Measurements from ENCODE around the gene TAOK2. TPM values are rescaled to one million over a fixed set of nuclear protein-coding genes. Genes with fewer than 3 reads are reported as not detected.
A peak's percentile ranks its signal among the peaks of the same experiment; 100 is the strongest.

Gene TAOK2
- total RNA-seq, 1 experiment from 2014 or later, result 99.4 TPM

GRCh38 chr16:29993191-29993902, 19.7 kb downstream of the TAOK2 start:
- Histone ChIP-seq H3K27me3 (ENCODE audit: control insufficient read depth, insufficient read depth, low read length) (no peaks in the 10 kb centered on the region), H3K9me3 (ENCODE audit: control insufficient read depth, insufficient read depth, low read depth, low read length) (no peaks in the 10 kb centered on the region), H3K27ac (ENCODE audit: low read length) (no peak overlapping the region), H3K4me1 (ENCODE audit: control insufficient read depth, insufficient read depth, low read length) (peaks cover 31% of the 10 kb centered on the region), H3K4me3 (ENCODE audit: low read depth in 2 of 2, low read length in 2 of 2) (no peak overlapping the region), H3K36me3 (ENCODE audit: control insufficient read depth, insufficient read depth, low read length) (peaks cover 8% of the 10 kb centered on the region)
- ChIA-PET POLR2A (interaction anchor here (0.7 kb wide), 1 partner anchor 56 kb away, joined by 5 read pairs; no protein-coding TSS in a partner anchor), CTCF (interaction anchor here (0.6 kb wide), 1 partner anchor 178 kb away, joined by 5 read pairs; no protein-coding TSS in a partner anchor)
- DNase-seq (ENCODE audit: low read depth, low spot score) (no peak), ATAC-seq (no peak)
- in situ Hi-C loops (cut with HindIII; ENCODE audit: low pct_unique_long_range_greater_than_20kb, low sequenced_read_pairs) (no loop called here), intact Hi-C loops (cut with micrococcal nuclease; ENCODE audit: unreplicated experiment) (no loop called here)
- no peak for TF ChIP-seq POLR2AphosphoS5 (IDR thresholded peaks at IDR 0.05; ENCODE audit: low read depth, low read length)
- TF ChIP-seq, protein P1, sequence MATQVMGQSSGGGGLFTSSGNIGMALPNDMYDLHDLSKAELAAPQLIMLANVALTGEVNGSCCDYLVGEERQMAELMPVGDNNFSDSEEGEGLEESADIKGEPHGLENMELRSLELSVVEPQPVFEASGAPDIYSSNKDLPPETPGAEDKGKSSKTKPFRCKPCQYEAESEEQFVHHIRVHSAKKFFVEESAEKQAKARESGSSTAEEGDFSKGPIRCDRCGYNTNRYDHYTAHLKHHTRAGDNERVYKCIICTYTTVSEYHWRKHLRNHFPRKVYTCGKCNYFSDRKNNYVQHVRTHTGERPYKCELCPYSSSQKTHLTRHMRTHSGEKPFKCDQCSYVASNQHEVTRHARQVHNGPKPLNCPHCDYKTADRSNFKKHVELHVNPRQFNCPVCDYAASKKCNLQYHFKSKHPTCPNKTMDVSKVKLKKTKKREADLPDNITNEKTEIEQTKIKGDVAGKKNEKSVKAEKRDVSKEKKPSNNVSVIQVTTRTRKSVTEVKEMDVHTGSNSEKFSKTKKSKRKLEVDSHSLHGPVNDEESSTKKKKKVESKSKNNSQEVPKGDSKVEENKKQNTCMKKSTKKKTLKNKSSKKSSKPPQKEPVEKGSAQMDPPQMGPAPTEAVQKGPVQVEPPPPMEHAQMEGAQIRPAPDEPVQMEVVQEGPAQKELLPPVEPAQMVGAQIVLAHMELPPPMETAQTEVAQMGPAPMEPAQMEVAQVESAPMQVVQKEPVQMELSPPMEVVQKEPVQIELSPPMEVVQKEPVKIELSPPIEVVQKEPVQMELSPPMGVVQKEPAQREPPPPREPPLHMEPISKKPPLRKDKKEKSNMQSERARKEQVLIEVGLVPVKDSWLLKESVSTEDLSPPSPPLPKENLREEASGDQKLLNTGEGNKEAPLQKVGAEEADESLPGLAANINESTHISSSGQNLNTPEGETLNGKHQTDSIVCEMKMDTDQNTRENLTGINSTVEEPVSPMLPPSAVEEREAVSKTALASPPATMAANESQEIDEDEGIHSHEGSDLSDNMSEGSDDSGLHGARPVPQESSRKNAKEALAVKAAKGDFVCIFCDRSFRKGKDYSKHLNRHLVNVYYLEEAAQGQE (IDR thresholded peaks at IDR 0.05; ENCODE audit: insufficient read depth in 1 of 2, low read depth in 2 of 2, low read length in 1 of 2), result no peak
- no peak for TF ChIP-seq TCF7L2 (IDR thresholded peaks at IDR 0.05; ENCODE audit: low read depth, low read length)
- no peak for TF ChIP-seq SIN3A (IDR thresholded peaks at IDR 0.05; ENCODE audit: borderline replicate concordance, insufficient read depth, low read depth, low read length)
- no peak for TF ChIP-seq CTCF (IDR thresholded peaks at IDR 0.05)
- BruUV-seq (replicated peaks), result no TSS peak

DNA sequence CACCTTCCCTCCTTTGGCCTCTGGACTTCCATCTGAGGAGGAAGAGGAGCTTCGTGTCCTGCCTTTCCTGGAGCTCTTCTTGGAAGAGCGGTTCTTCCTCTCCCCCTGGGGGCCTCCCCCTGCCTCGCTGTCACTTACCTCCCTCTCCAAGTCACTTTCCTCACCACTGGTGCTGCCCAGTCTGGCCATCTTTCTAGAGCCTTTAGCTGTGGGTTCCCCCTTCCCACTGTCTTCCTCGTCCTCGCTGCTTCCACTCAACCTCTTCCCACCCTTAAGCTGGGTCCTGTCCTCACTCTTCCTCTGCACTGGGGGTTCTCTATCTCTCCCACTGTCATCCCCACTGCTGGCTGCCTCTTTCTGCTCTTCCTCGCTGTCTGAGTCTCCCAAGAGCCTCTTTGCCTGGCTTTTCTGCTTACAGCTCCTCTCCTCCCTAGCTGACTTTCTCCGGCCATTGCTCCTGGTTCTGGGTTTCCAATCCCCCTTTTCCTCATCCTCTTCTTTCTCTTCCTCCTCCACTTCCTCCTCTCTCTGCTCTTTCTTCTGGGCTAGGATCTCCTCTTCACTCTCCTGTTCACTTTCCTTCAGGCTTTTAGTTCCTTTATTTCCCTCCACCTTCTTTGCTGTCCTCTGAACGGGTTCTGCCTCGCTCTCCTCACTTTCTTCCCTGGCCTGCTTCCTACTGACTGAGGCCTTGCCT, 20.4 kb downstream of the TAOK2 start:
- POLR2A ChIA-PET, result interaction anchor here (0.7 kb wide), 1 partner anchor 56 kb away, joined by 5 read pairs; no protein-coding TSS in a partner anchor
- Histone ChIP-seq H3K4me3 (ENCODE audit: low read depth in 2 of 2, low read length in 2 of 2) (peak overlapping the region in 1 of 2 experiments; percentile 98; a peak in 2 of 4 replicates), H3K9me3 (ENCODE audit: control insufficient read depth, insufficient read depth, low read depth, low read length) (no peaks in the 10 kb centered on the region), H3K4me1 (ENCODE audit: control insufficient read depth, insufficient read depth, low read length) (peaks cover 31% of the 10 kb centered on the region), H3K27me3 (ENCODE audit: control insufficient read depth, insufficient read depth, low read length) (no peaks in the 10 kb centered on the region), H3K27ac (ENCODE audit: low read length) (peak overlapping the region; percentile 100), H3K36me3 (ENCODE audit: control insufficient read depth, insufficient read depth, low read length) (peaks cover 8% of the 10 kb centered on the region)
- DNase-seq (ENCODE audit: low read depth, low spot score), result no peak
- intact Hi-C loops (cut with micrococcal nuclease; ENCODE audit: unreplicated experiment) (no loop called here), in situ Hi-C loops (cut with HindIII; ENCODE audit: low pct_unique_long_range_greater_than_20kb, low sequenced_read_pairs) (no loop called here)
- no peak; the same call in 1 of the 2 replicates for TF ChIP-seq POLR2AphosphoS5 (IDR thresholded peaks at IDR 0.05; ENCODE audit: low read depth, low read length)
- TF ChIP-seq, protein P1 (IDR thresholded peaks at IDR 0.05; ENCODE audit: insufficient read depth in 1 of 2, low read depth in 2 of 2, low read length in 1 of 2), result no peak
- TF ChIP-seq TCF7L2 (IDR thresholded peaks at IDR 0.05; ENCODE audit: low read depth, low read length), result no peak
- TF ChIP-seq SIN3A (IDR thresholded peaks at IDR 0.05; ENCODE audit: borderline replicate concordance, insufficient read depth, low read depth, low read length), result no peak
- TF ChIP-seq CTCF (IDR thresholded peaks at IDR 0.05), result no peak
- TSS peak; percentile 96 for BruUV-seq (replicated peaks)
- CTCF ChIA-PET, result interaction anchor here (0.6 kb wide), 1 partner anchor 179 kb away, joined by 5 read pairs; no protein-coding TSS in a partner anchor
- no peak for ATAC-seq

All from Panc1 (cell line).